HTR-8/SVneo (cell line): ENCODE results near the gene SORBS1.

Experiments used
- DNase-seq: peaks from one replicate; pipeline ENCODE4 v3.0.0; 2011; ENCODE audit warnings: low spot score, mixed read lengths; ENCODE audit not compliant: insufficient read length
- FAIRE-seq: peaks from 2 replicates; lab custom pipeline; 2011; peaks lifted over from hg19 to GRCh38; lab: Jason Lieb, UNC

The SORBS1 gene

DNA sequence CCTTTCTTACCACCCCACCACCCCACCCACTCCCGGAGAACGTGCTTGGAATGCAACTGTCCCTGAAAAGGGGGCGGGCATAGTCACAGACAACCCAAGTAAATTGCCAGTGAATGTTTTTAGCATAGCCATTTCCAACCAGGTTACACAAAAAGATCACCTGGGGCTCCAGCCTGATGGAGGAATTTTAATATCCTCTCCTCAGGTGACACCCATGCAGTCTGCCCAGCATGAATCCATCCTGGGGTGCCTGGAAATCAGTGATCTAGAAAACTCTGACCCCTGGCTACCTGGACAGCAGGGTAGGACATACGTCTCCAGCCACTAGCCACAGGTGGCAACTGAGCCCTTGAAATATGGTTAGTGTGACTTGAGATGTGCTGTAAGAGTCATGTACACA is 61.1 kb downstream of the SORBS1 start:
- DNase-seq = no peak
- FAIRE-seq = no peak

DNA sequence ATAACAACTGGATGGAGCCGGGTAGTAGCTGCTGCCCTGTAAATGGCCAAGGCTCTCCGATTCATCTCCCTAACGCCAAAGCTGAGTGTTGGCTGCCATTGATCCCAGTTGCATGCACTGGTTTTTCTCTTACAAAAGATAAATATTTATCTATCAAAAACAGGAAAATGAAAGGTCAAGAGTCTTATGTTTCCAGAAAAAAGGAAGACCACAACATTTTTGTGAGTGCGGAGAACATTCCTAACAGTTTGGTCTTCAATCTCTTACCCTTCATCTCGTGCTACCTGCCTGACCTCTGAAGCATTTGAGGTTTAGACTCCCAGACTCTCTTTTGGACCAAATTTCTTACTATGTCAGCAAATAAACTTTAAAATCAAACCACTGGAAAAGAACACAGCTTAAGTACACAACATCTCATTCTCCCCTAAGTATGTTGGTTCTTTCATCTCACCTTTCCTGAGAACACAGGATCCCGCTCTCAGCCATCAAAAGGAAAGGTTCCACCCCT is 61.6 kb downstream of the SORBS1 start:
- FAIRE-seq (no peak), DNase-seq (no peak)

DNA sequence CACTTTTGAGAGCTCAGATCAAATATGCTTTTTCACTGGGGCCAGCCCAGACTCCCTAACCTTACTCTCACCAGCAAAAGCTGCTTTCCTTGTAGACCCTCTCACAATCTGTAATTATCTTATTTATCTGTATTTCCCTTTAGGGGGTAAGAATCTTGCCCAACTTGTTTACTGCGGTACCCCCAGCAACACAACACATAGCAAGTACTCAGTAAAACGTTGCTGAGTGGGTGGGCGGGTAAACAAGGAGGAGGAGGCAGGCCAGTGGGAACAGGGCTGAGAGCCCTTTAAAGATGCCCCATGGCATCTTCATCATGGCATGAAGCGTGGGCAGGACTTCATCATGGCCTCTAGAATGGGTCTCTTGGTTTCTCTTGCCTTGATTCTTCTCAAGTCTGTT is 64.2 kb downstream of the SORBS1 start:
- no peak for FAIRE-seq
- DNase-seq = no peak

DNA sequence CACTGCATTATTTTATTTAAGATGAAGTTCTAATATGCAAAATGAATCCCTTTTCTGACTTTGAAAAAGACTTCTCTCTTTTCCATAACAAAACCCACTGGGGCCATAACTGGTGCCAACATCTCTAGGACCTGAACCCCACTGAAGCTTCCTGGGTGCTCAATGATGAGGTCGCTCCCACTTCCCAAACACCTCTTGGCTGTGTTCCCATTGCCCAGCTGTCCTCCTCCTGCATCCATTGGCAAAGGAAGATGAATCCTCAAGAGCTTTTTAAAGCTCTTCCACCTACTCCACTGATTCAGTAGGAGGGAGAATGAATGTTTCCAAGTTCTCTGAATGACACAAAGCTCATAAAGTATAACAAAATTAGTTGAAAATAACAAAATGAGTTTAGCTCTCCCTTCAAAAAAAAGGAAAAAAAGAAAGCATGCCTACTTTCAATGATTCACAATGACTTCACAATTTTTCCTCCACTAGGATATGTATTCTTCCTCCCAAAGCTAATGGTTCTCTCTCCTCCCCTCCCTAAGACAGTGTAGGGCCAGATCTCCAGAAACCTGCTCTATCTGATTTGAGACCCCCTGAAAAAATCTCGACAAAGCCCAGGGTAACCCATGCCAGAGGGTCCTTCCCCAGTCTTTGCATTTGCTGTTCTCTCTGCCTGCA is 64.8 kb downstream of the SORBS1 start:
- DNase-seq = no peak
- no peak for FAIRE-seq

DNA sequence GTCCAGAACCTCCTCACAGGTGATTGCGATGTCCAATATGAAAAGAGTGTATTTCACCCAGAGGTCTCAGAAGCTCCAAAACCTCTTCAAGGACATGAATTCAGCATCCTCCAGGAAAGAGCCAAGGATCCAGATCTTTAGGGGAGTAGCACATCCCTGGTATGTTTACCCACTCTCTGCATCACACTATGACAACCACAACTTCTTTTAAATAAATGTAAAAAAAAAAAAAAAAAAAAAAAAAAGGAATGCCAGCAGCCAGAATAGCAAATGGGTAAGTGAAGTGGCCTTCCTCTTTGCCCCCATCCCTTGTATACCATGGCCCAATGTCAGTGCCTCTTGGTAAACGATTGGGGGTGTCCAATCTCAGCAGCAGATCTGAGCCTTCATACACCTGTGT is 67.3 kb downstream of the SORBS1 start:
- DNase-seq = no peak
- no peak for FAIRE-seq

DNA sequence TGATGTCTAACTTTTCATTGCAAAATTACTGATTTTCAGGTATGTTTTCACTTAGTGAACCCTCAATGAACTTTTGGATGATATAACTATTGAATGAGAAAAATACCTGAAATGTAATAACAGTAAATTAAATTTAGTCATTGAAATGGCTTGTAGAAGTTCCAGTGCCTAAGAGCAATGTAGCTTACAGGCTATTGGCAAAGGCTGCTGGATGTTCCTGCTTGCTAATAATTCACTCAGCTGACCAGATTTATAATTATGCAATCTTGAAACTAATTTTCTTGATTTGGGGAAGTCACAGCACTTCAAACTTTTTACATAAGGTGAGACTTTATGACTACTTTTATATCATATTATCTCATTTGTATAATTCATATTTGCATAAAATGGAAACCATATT is 73.2 kb downstream of the SORBS1 start:
- FAIRE-seq = no peak
- DNase-seq = no peak

DNA sequence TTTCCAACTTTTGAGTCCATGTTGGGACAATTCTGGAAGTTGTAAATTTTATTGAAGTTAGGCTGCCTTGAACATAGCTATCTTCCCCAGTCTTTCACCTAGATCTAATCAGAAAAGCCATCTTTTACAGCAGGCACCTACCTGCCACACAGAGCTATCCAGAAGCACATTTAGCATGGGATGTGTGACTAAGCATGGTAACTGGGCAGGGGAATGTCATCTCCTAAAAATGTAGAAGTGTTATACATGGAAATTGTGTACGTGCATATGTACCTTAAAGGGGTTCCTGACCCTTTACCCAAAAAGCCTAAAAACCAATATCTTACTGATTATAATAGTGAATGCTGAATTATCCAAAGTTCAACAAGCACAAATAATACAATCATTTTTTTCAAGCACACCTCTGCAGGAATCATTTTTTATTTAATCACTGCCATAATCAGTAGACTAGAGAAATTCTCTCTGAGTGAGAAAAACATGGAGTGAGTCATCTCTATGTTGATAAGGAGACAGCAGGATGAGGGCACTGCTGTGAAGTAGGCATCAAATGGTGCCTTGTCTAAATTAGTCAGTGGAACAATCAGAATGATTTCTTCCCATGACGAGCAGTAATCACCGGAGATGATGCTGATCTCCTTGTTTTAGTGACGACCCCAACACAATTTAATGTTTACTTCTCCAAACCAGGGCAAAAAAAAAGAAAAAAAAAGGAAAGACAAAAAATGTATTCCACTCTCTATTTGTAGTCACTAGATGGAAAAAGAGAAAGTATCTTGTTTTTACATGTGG is 75.9 kb downstream of the SORBS1 start:
- DNase-seq = no peak
- no peak for FAIRE-seq

DNA sequence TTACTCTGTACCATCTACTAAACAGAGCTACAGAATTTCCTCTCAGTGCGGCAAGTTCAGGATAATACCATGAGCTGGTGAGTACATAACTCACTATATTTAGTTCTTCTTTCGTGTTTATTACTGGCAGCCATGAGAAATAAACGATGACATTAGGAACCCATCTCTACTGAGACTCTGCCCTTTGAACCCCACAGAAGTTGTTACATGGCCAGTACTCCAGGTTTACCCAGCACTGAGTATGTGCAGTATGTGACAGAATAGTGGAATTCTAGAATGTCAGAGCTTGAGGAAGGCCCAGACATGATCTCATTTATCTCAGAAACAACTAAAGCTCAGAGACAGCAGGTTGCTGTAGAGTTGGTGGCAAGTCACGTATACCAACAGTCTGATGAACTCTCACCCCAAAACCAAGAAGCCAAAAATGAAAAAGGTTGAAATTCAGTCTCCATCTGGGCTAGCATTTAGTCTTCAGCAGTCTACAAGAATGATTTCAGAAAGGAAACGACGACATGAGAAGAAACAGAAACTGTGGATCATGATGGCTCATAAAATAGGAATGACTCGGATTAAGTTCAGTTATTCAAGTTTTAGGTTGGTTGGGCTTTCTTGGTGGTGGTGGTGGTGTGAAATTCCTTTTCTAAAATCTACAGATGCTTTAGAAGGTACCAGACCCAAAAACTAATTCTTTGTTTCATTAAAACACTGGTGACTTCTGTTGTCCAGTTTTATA is 78.5 kb downstream of the SORBS1 start:
- FAIRE-seq (no peak), DNase-seq (no peak)

DNA sequence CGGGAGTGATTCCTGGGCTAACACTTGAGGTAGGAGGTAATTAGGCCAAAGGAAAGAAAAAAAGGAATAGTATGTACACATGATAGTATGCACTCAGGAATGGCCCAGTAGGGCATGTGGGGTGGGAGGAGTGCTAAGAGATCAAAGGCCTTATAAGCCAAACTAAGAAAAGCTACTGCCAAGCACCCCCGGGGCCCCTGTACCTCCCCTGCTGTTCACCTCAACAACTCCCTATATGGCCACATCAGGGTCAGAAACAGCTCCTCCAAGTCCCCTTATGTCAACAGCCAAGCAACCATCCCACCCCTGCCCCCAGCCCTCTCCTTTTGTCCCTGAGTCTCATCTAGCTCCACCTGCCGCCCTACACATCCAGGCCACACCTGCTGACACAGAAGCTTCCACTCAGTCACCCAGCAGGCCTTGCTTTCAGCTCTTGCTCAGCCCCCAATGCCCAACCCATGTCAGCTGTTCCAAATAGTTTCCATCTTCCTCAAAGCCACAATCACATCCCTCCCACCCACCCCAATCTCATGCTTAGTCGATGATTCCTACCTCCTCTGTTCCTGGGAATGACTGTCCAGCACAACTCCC is 80.2 kb downstream of the SORBS1 start:
- DNase-seq (no peak), FAIRE-seq (no peak)

DNA sequence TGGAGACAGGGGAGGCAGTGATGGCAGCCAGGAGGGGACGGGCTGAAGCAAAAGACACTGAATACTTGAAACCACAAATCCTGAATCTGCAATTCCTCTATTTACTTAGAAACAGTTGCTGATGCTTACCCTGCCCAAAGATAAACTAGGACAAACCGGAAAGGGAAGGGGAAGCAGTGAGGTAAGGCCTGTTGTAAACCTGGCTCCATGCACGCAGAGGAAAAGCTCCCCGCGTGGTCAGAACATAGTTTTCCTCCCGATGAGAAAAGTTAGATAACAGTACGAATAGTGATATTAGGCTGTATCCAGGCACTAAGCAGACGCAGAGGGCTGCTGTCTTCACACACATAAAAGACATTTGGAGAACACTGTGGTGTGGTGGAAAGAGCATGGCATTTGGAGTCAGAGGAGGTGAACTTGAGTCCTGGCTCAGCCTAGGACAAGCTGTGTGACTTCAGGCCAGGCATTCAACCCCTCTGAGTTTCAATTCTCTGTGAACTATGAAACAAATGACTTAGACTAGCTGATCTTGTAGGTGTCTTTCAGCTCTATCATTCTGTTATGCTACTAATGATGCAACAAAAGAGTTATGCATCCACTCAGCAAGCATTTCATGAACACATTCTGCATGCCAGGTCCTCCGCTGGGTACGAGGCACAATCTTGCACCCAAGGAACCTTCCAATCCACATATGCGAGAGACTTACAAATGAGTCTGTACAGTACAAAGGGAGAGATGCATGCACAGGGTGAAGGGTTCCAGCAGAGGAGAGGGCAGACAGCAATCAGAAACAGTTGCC is 80.9 kb downstream of the SORBS1 start:
- FAIRE-seq = no peak
- no peak for DNase-seq

DNA sequence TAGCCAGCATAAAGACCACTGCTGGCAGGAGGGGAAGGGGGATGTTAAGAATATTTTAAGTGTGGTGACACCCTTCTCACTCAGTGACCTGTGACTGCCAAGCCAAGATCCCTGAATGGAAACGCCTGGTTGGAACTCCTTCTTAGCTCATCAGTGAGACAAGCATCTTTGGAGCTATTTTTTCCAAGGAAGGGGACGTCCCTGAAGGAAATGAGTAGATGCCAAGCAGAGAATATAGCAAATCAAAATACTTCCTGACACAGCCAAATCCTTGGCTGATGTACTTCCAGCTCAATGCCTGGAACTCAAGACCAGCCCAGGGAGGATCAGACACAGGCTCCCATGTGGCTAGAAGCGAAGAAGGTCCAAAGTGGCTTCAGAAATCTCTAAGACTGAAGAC is 82.2 kb downstream of the SORBS1 start:
- FAIRE-seq (no peak), DNase-seq (no peak)

DNA sequence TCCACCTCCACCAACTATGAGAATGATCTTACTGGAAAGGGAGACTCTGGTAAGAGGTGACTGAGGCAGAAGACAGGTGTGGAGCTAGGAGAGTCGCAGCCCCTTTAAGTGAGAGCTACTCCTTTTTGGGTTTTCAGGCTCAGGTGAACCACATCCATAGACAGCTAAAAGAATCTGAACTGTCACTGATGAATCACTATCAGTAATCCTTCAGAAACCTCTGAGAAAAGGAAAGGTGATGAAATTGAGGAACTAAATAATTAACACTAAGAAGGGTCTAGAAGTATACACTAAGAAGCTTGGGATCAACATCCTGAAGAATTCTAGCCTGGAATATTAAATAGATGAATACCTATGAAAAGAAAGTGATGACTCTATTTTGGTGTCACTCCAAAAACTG is 83.0 kb downstream of the SORBS1 start:
- DNase-seq (no peak), FAIRE-seq (no peak)

DNA sequence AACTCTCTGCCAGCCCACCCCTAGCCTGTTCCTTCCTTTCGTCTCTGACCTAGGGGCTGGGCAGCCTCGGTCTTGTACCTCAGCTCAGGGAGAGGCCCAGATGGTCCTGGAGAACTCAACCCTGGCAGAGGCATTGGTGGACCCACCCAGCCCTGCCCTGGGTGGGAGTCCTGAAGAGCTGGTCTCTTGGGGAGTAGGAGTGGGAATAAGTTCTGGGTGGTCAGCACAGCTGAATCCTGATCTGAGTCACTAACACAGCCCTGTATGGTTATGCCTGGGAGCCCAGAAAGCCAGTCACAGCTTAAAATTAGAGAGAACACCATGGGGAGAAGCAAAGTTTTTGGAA is 84.0 kb downstream of the SORBS1 start:
- no peak for DNase-seq
- no peak for FAIRE-seq

DNA sequence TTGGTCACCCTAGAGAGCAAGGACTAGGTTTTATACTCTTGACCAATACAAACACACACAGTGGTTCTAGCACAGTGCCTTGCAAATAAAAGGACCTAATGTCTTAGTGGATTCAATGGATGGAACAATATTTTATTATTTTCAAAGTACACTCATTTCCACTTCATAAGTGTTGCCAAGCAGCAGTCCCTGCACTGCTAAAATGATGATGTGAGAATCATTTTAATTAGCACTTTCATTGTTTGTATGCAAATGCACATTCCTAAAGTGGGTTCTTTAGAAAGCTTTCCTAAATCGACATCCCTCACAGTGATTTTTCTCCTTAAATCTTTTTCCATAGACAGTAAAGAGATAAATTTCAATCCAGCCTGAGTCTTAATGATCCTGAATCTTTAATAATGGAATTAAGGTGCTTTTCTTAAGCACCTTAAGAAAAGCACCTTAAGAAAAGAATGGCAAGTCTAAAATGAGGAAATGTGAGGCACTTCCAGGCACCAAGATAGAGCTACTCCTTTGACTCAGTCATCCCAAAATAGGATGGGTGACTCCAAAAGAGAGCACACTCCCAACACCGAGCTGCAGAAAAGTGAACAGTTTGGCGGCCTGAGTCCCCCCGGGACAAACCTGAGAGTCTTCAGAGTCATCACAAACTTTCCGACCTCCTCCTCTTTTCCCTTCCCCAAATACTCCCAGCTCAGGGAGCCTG is 84.5 kb downstream of the SORBS1 start:
- DNase-seq = no peak
- no peak for FAIRE-seq

DNA sequence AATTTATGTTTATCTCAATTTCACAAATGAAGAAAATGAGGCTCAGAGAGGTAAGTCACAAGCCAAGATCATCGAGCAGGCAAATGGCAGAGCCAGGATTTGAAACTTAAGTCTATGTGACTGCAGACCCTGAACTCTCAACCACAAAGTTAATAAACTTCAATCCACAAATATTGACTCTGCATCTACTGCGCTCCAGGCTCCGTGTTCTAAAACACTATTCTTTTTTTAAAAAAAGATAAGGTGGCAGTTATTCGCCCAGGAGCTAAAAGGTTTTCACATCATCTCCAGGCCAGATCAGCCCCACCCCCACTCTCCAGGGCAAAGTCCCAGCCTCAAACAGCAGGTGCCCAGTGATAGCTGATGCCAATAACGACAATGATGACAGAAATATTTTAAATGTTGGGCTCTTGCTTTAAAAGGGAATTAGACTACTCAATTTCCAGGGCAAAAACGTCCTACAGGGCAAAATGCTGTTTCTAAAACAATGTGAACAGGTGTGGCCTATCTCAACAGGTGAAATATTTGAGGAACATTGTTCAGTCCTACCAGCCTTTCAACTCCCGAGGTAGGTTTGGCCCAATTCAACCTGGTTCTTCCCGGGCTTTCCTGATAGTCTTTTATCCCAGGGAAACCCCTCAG is 85.2 kb downstream of the SORBS1 start:
- DNase-seq (no peak), FAIRE-seq (no peak)

DNA sequence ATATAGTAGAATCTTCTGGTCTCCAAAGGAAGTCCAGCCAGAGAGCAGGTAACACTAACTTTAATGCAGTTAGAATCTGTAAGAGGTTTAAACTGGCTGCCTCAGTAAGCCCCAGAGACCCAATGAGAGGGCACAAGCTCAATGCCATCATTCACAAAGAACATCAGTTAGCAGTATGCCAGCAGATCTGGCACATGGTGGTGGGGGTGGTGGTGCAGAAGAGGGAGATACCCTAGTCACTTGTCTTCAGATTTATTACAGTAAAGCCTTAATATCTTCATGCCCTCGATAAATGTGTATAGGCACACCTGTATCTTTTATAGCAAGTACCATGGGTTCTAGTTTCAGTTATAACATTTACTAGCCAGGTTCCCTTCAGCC is 86.2 kb downstream of the SORBS1 start:
- DNase-seq (no peak), FAIRE-seq (no peak)

DNA sequence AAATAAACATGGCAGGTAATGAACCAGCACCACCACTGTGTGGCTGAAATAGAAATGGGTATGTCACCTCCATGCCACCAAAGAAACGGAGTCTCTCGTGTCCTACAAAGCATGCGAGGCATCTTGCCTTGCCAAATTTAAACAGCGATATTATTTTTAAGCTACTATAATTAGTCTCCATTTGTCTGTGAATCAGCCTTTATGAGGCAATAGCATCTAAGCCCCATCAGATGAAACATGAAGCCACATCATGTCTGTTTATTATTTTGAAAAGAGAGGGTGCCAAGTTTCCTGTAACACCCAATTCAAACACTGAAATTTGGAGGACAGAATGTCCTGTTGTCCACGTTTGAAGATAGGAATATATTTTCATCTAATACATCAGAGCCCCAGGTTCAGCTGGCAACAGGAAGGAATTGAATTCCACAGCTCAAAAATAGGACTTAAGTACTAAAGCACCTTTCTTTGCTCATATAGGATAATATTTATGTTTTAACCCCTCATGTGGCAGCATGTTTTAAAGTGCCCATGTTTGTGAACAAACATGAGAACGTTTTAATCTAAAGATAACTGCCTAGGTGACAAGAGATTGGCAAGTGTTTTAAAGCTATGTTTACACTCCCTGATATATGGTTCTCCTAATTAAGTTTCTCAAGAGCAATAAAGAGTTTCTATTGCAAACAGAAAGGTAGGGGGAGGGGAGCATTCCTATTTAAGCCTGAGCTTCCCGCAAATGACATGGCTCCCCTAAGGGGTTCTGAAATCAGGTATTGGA is 86.8 kb downstream of the SORBS1 start:
- DNase-seq (no peak), FAIRE-seq (no peak)
